HEK293 (cell line): ENCODE results near the gene PDC.

Source experiments
- CTCF ChIA-PET: fragments of 350-600 bp; formaldehyde crosslinking; extraction: SDS; loops from one replicate; lab custom pipeline; 2021; ENCODE audit warnings: antibody characterized with exemption; lab: Yijun Ruan, JAX
- POLR2A ChIA-PET: fragments of 300-600 bp; formaldehyde crosslinking; extraction: SDS; loops from one replicate; lab custom pipeline; 2020; ENCODE audit warnings: antibody characterized with exemption, inconsistent platforms; lab: Yijun Ruan, JAX
- H3K27ac ChIP-seq: fragments of 200-500 bp; sonication (Bioruptor generic); 2 replicates; pipeline ENCODE4 v1.5.1; 2014; ENCODE audit warnings: low read depth, low read length, control low read depth, inconsistent platforms; ENCODE audit errors: extremely low read depth
- H3K36me3 ChIP-seq, 2 experiments: fragments of 200-500 bp in 1 of 2; sonication (Bioruptor generic) in 1 of 2; 1 replicate in 1 of 2; 2 replicates in 1 of 2; pipeline ENCODE4 v1.5.1; 2014 to 2017; ENCODE audit warnings: inconsistent platforms in 2 of 2, low read length in 2 of 2; ENCODE audit not compliant: control insufficient read depth in 2 of 2, insufficient read depth in 1 of 2
- H3K4me1 ChIP-seq: fragments of 200-500 bp; sonication (Bioruptor generic); 2 replicates; pipeline ENCODE4 v1.5.1; 2014; ENCODE audit warnings: mild to moderate bottlenecking, low read length, inconsistent platforms; ENCODE audit not compliant: control insufficient read depth, insufficient read depth
- H3K4me3 ChIP-seq: 2 replicates; pipeline ENCODE4 v1.5.1; 2011; ENCODE audit warnings: low read depth, mild to moderate bottlenecking, control low read depth, low read length, moderate library complexity
- H3K9me3 ChIP-seq: fragments of 200-500 bp; sonication (Bioruptor generic); 2 replicates; pipeline ENCODE4 v1.5.1; 2014; ENCODE audit warnings: low read depth, low read length, inconsistent platforms; ENCODE audit not compliant: control insufficient read depth, insufficient read depth
- CTCF ChIP-seq: fragments of 450-650 bp; formaldehyde crosslinking; IDR thresholded peaks from 2 replicates; pipeline ENCODE4 v1.5.1; 2016; ENCODE audit warnings: missing biosample characterization, missing genetic modification characterization
- KLF16 ChIP-seq: fragments of 450-650 bp; formaldehyde crosslinking; IDR thresholded peaks from 2 replicates; pipeline ENCODE4 v1.5.1; 2017; ENCODE audit warnings: missing biosample characterization, missing genetic modification characterization
- OVOL3 ChIP-seq: fragments of 450-650 bp; formaldehyde crosslinking; IDR thresholded peaks from 2 replicates; pipeline ENCODE4 v1.5.1; 2016; ENCODE audit warnings: missing biosample characterization, missing genetic modification characterization
- TRIM28 ChIP-seq: IDR thresholded peaks from 2 replicates; pipeline ENCODE4 v1.6.1; 2011; ENCODE audit warnings: low read length, control low read depth, borderline replicate concordance
- YY2 ChIP-seq: fragments of 450-650 bp; formaldehyde crosslinking; IDR thresholded peaks from 2 replicates; pipeline ENCODE4 v1.5.1; 2016; ENCODE audit warnings: missing biosample characterization, missing genetic modification characterization
- ZBTB11 ChIP-seq: fragments of 450-650 bp; formaldehyde crosslinking; conservative IDR thresholded peaks from 2 replicates; pipeline ENCODE4 v1.5.1; 2016; ENCODE audit warnings: low read depth, missing biosample characterization, missing genetic modification characterization
- ZBTB7A ChIP-seq: fragments of 450-650 bp; formaldehyde crosslinking; IDR thresholded peaks from 2 replicates; pipeline ENCODE4 v1.5.1; 2016; ENCODE audit warnings: low read depth, missing biosample characterization, missing genetic modification characterization
- ZFP3 ChIP-seq: fragments of 450-650 bp; formaldehyde crosslinking; IDR thresholded peaks from 2 replicates; pipeline ENCODE4 v1.5.1; 2016; ENCODE audit warnings: low read depth, missing biosample characterization, missing genetic modification characterization
- ZNF214 ChIP-seq: fragments of 450-650 bp; formaldehyde crosslinking; IDR thresholded peaks from 2 replicates; pipeline ENCODE4 v1.5.1; 2017; ENCODE audit warnings: missing biosample characterization, mild to moderate bottlenecking, missing genetic modification characterization, borderline replicate concordance
- ZNF398 ChIP-seq: fragments of 450-650 bp; formaldehyde crosslinking; IDR thresholded peaks from 2 replicates; pipeline ENCODE4 v1.5.1; 2017; ENCODE audit warnings: missing biosample characterization, missing genetic modification characterization
- ZNF473 ChIP-seq: fragments of 450-650 bp; formaldehyde crosslinking; IDR thresholded peaks from 2 replicates; pipeline ENCODE4 v1.5.1; 2017; ENCODE audit warnings: missing biosample characterization, missing genetic modification characterization
- ZNF596 ChIP-seq: fragments of 450-650 bp; IDR thresholded peaks from 2 replicates; pipeline ENCODE4 v1.5.0; 2018; ENCODE audit warnings: missing biosample characterization, mild to moderate bottlenecking, missing genetic modification characterization, moderate library complexity
- ZNF626 ChIP-seq: fragments of 450-650 bp; sonication (Bioruptor Pico); formaldehyde crosslinking; IDR thresholded peaks from 2 replicates; pipeline ENCODE4 v1.5.1; 2018; ENCODE audit warnings: missing biosample characterization, missing genetic modification characterization, inconsistent platforms
- ZNF704 ChIP-seq: fragments of 450-650 bp; formaldehyde crosslinking; IDR thresholded peaks from 2 replicates; pipeline ENCODE4 v1.5.1; 2016; ENCODE audit warnings: missing biosample characterization, missing genetic modification characterization
- ZNF768 ChIP-seq: fragments of 450-650 bp; formaldehyde crosslinking; IDR thresholded peaks from 2 replicates; pipeline ENCODE4 v1.5.1; 2018; ENCODE audit warnings: missing biosample characterization, mild to moderate bottlenecking, missing genetic modification characterization
- ZNF777 ChIP-seq: fragments of 450-650 bp; formaldehyde crosslinking; IDR thresholded peaks from 2 replicates; pipeline ENCODE4 v1.5.1; 2017; ENCODE audit warnings: missing biosample characterization, missing genetic modification characterization, borderline replicate concordance
- ZNF785 ChIP-seq: fragments of 450-650 bp; formaldehyde crosslinking; IDR thresholded peaks from 2 replicates; pipeline ENCODE4 v1.5.1; 2016; ENCODE audit warnings: missing biosample characterization, missing genetic modification characterization
- ZNF791 ChIP-seq: fragments of 450-650 bp; formaldehyde crosslinking; IDR thresholded peaks from 2 replicates; pipeline ENCODE4 v1.5.1; 2016; ENCODE audit warnings: missing biosample characterization, missing genetic modification characterization

Gene PDC

GRCh38 chr1:186487163-186487562 lies 26.2 kb upstream of the PDC start (continued):
- TF ChIP-seq ZNF777 (tag by site-specific recombination) = no peak
- TF ChIP-seq ZNF626 = no peak
- TF ChIP-seq TRIM28 = no peak

- H3K4me3 ChIP-seq = no peak overlapping the region
- H3K27ac ChIP-seq = no peak overlapping the region
- no peaks in the 10 kb centered on the region for H3K36me3 ChIP-seq
- CTCF ChIA-PET = interaction anchor here (1.0 kb wide), 1 partner anchor 38 kb away, joined by 4 read pairs; no protein-coding TSS in a partner anchor
- 0 out of 2 replicates have a peak, but pooled peaks cover 5% of the 10 kb centered on the region for H3K4me1 ChIP-seq
- POLR2A ChIA-PET = interaction anchor here (1.0 kb wide), 1 partner anchor 111 kb away, joined by 3 read pairs; the partner anchor contains the start of gene TPR
- TF ChIP-seq ZBTB7A (no peak), ZBTB11 (no peak), CTCF (tag by site-specific recombination) (no peak), KLF16 (tag by site-specific recombination) (no peak), ZNF596 (tag by site-specific recombination) (no peak), ZNF398 (tag by site-specific recombination) (no peak)
- H3K9me3 ChIP-seq = no peaks in the 10 kb centered on the region
Measured at GRCh38 chr1:186486061-186486460, 25.1 kb upstream of the PDC start.

GRCh38 chr1:186483561-186483960 lies 22.6 kb upstream of the PDC start:
- CTCF ChIA-PET = interaction anchor here (0.6 to 1.6 kb wide), 6 partner anchors 10 to 503 kb away, joined by 3 to 5 read pairs (median 4); no protein-coding TSS in a partner anchor
- TF ChIP-seq OVOL3 = no peak
- TF ChIP-seq ZNF473 (tag by site-specific recombination) = no peak
- no peak for TF ChIP-seq ZNF704
- TF ChIP-seq ZFP3 (tag by site-specific recombination) = no peak
- no peak for TF ChIP-seq ZNF214 (tag by site-specific recombination)
- no peak for TF ChIP-seq ZNF791 (tag by site-specific recombination)
- TF ChIP-seq ZNF785 (tag by site-specific recombination) = no peak
- no peak for TF ChIP-seq ZNF768 (tag by site-specific recombination)
- TF ChIP-seq YY2 (tag by site-specific recombination) = no peak
- Histone ChIP-seq H3K36me3 (no peaks in the 10 kb centered on the region), H3K27ac (no peak overlapping the region), H3K9me3 (no peaks in the 10 kb centered on the region), H3K4me1 (peaks cover 7% of the 10 kb centered on the region; the same call in 1 of the 2 replicates), H3K4me3 (no peak overlapping the region)
- POLR2A ChIA-PET = no interaction called here
